Gastrocnemius medialis (tissue), 4 donors: ENCODE results near the gene HPS1.

ENCODE experiments used
- POLR2A ChIP-seq, 2 donors: fragments of 450-650 bp; IDR thresholded peaks; one replicate each; pipeline ENCODE4 v1.6.1; 2017; ENCODE audit warnings: antibody characterized with exemption in 2 of 2, mild to moderate bottlenecking in 2 of 2, moderate library complexity in 2 of 2
- TF ChIP-seq, protein P1 (sequence below), 5 experiments: fragments of 450-650 bp in 3 of 5; fragments of 200-600 bp in 2 of 5; sonication (generic) in 2 of 5; IDR thresholded peaks in 4 of 5; conservative IDR thresholded peaks in 1 of 5; 1 replicate in 4 of 5; 2 replicates in 1 of 5; pipeline ENCODE4 v1.5.1; 2016 to 2019; ENCODE audit warnings: antibody characterized with exemption in 5 of 5, mild to moderate bottlenecking in 3 of 5, moderate library complexity in 3 of 5

DNA sequence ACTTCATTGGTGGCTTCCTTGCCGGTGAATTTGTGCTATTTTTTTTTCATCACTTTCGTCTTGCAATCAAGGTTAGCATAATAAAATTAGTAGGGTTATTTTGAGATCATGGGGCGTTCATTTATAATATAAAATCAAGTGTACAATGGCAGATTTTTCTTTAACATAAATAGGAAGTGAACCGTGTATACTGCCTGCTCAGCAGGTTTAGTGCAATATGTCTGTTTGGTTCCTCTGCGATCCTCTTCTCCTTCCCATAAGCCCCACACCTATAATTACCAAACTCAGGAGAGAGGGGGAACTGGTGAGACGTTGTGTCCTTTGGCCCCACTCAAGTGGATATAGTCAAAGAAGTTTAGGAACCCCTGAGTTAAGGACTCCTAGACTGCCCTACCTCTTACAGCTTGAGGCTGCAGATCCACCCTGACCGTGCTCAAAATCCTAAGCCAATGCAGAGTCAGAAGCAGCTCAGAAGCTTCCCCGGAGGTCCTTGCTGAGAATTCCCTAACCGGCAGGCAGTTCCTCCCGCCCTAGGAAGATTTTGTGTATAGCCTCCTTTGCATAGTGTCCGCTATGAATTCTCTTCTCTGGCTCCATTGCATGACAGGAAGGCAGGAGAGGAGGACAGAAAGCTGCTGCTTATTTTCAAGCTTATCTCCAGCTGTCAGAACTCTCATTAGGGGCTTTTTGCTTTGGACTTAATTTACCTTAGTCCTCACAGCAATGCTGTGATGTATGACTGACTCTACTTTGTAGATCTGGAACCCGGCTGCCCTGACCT is 73.3 kb downstream of the HPS1 start:
- TF ChIP-seq, protein P1, sequence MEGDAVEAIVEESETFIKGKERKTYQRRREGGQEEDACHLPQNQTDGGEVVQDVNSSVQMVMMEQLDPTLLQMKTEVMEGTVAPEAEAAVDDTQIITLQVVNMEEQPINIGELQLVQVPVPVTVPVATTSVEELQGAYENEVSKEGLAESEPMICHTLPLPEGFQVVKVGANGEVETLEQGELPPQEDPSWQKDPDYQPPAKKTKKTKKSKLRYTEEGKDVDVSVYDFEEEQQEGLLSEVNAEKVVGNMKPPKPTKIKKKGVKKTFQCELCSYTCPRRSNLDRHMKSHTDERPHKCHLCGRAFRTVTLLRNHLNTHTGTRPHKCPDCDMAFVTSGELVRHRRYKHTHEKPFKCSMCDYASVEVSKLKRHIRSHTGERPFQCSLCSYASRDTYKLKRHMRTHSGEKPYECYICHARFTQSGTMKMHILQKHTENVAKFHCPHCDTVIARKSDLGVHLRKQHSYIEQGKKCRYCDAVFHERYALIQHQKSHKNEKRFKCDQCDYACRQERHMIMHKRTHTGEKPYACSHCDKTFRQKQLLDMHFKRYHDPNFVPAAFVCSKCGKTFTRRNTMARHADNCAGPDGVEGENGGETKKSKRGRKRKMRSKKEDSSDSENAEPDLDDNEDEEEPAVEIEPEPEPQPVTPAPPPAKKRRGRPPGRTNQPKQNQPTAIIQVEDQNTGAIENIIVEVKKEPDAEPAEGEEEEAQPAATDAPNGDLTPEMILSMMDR (IDR thresholded peaks at IDR 0.05 in 4 of 5, conservative IDR thresholded peaks at IDR 0.05 in 1 of 5): no peak
- TF ChIP-seq POLR2A (IDR thresholded peaks at IDR 0.05): no peak
